Measurements from ENCODE around the gene PRICKLE4.
"Not testable (repeated sequence)": the region's sequence is repeated elsewhere in the genome, so short reads cannot be mapped to it uniquely, and the experiment has no call there.

The PRICKLE4 gene

DNA sequence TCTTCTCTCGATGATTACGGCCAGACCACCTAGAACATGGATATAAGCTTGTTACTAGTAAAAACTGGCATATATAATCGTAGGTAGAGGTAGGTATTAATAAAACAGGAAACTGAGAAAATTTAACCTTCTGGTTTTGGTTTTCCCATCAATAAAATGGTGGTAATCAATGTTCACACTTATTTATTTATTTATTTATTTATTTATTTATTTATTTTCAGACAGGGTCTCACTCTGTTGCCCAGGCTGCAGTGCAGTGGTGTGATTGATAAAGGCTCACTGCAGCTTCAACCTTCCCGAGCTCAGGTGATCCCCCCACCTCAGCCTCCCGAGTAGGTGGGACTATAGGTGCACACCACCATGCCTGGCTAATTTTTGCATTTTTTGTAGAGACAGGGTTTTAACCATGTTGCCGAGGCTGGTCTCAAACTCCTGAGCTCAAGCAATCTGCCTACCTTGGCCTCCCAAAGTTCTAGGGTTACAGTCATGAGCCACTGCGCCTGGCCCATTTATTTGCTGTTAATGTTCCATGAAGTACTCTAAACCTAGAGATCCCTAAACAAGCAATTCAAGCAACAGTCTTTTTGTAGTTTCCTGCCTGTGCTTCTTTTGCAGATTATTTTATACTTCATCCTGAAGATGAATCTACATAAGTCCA is 18.4 kb downstream of the PRICKLE4 start:
- DNase-seq (ENCODE audit: low read depth): no peak

DNA sequence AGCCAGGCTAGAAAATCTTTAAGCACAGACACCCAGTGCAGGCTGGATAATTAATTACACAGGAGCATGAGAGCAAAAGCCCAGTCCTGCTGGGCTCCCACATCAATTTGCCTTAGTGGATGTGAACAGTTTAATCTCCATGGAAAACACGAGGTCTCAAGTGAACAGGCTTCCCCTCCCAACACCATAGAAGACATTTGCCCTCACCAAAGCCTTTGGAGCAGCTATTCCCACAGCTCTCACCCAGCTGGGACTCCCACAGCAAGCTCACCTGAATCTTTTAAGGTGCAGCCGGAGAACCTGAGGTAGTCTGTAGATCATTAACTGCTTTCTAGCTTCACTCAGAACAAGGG is 19.0 kb downstream of the PRICKLE4 start:
- no peak for DNase-seq (ENCODE audit: low read depth)

DNA sequence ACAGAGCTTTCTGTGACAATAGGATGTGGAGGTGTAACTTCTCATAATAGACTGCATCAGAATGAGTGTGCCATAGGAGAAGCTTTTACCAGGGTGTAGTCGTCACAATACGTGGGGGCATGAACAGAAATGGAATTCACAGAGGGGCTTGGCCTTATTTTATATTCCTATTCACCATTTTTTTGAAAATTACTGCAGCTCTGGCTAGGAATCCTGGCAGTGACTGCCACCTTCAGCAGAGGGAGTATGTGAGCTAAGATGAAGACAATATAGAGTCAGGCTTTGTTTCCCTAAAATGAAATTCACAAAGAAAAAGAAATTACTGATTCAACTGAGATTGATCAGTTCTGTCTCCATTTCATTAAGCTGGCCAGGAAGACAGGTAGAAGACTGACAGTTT is 20.8 kb downstream of the PRICKLE4 start:
- DNase-seq (ENCODE audit: low read depth): no peak

DNA sequence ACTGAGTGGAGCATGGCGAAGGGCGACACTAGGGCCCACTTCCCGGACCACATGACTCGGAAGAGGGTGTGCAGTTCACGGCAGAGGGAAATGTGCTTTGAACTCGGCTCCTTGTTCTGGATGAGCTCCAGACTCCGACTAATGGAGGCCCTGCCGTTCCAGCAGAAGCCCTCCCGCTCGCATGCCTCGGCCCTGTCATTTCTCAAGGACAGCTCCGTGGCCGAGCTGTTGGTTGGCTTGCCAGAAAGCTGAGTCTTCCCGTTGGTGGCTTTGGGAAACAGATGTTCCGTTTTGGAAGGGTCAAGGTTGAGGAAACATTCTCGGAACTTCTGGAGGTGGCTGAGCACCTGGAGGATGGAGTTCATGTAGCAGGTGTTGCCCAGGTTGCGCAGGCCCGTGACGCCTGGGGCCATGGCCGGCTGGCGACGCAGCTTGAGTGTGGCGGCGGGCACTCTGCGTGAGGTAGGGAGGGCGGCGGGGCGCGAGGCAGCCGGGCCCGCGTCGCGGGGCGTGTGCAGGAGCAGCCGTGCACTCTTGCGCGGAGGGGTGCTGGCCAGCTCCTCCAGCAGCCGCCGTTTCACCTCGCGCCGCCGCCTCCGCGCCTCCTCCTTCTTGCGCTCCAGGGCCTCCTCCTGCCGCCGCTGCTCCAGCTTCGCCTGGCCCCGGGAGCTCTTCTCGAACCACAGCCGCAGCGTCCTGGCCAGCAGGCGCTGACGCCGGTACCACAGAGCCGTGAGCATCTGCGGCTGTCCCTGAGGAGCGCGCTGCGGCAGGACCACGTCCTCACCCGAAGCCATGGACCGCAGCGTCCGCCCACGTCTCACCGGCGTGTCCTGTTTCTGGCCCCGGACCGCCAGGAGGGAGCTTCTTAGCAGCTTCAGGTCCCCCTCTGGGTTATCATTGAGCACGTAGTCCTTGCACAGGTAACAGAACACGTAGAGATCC is 25.5 kb downstream of the PRICKLE4 start:
- DNase-seq (ENCODE audit: low read depth): no peak

DNA sequence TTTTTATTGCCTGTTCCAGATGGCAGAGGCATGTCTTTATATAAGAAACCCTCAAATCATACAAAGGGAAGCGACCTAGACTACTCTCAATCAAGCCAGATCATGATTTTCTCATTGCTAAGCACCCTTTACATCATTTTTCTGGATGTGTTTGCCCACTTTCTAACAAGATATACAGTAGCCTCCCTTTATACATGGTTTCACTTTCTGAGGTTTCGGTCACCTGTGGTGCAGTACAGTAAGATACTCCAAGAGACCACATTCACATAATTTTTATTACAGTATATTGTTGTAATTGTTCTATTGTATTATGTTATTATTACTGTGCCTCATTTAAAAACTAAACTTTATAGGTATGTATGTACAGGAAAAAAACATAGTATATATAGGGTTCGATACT is 30.5 kb downstream of the PRICKLE4 start:
- no peak for DNase-seq (ENCODE audit: low read depth)

DNA sequence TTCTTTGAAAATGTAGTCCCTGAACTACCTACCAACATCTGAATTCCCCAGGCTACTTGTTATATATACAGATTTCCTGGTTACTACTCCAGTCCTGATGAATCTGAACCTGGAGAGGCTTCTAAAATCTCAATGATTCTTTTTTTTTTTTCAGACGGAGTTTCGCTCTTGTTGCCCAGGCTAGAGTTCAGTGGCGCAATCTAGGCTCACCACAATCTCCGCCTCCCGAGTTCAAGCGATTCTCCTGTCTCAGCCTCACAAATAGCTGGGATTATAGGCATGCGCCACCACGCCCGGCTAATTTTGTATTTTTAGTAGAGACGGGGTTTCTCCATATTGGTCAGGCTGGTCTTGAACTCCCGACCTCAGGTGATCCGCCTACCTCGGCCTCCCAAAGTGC is 31.4 kb downstream of the PRICKLE4 start:
- not testable (repeated sequence) for DNase-seq (ENCODE audit: low read depth)

DNA sequence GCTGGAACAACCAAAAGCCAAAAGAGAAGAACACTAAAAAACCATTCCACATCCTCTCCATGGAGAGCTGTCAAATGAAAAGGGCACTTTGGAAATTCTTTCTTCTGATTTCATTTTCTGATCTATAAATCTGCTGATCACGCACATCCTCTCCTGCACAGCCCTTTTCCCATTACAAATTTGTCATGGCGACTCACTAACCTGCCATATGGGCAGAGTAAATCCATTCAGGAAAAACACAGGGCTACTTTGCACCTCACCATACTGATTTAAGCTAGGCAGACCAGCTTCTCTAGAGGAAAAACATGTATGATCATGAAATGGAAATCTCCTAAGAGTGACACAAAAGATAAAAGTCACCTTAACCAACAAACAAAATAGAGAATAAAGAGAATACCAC is 32.9 kb downstream of the PRICKLE4 start:
- DNase-seq (ENCODE audit: low read depth): no peak

DNA sequence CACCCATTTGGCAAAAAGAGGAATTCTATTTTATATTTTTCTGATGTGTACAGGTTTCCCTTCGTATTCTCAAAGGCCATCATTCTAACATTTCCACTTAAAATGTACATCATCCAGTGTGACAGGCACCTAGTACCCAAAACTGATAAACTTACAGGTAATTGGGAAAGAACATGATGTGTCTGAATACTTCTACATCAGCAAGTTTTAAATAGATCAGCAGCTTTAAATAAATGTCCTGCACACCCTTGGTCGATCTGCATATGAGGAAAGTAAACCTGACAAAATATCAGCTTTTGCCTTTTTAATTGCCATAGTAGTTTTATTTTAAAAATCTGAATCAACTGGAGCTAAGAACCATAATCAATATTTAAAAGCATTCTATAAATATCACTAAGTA is 33.4 kb downstream of the PRICKLE4 start:
- no peak for DNase-seq (ENCODE audit: low read depth)

DNA sequence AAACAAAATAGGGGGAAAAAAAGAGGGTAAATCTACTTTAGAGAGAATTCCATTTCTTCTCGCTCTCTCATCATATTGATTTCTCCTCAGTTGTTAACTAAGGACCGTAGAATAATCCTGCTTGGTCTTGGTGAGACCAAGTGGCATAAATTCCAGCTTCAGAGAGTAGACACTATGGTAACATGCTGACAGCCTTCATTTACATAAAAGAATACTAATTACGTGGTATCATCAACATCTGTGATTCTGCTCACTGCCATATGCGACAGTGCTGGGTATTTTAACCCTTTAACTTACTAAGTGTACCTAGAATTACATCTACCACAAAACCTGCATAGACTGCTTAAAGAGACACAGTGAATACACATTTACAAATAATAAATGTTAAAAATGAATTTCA is 34.0 kb downstream of the PRICKLE4 start:
- DNase-seq (ENCODE audit: low read depth): no peak

DNA sequence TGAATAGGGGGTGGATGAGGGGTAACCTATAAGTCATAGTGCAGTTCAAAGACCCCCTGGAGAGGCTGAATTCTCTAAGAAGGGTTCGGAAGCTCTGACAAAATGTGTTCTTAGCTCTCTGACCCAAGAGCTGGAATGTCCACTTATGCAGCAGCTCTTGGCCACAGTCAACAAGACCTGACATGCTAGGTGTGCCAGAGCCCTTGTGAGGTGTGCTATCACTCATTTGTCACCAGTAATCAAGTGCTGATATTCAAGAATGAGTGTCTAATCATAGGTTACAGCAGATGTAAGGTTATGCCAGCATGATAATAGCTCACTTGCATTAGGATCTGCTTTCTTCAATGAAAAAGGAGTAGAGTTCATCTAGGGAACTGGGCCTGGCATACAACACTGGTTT is 35.0 kb downstream of the PRICKLE4 start:
- DNase-seq (ENCODE audit: low read depth): no peak

DNA sequence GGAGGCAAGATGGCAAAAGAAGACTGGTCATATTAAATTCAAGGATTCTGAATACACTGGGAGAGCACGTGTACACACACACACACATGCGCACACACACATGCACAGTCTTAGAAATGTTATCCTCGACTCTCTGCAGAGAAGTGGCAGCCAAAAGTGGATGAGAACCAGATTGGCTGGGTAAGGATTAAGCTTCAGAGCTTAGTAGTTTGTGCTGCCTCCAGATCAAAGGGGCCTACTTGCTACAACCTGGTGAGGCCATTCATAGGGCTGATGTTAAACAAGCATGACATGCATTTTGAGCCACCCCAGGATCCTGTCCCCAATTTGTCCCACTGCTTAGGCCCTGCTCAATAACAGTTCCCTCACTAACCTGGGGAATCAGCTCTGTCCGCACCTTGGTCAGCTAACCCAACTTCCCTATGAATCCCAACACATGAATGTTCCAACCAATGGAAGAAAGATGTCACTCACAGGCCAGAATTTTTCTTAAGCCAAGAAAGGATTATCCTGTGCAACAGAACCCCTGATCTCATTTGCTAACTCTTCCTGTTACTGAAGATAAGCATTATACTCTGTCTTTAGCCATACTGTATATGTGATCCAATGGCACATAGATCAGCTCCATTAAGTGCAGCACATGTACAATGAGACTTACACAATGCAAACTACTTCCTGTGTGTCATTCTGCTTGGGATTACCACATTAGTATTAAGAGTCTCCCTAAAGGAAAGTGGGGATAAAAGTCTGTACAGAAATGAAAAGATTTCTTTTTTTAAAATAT is 37.9 kb downstream of the PRICKLE4 start:
- no peak for DNase-seq (ENCODE audit: low read depth)

DNA sequence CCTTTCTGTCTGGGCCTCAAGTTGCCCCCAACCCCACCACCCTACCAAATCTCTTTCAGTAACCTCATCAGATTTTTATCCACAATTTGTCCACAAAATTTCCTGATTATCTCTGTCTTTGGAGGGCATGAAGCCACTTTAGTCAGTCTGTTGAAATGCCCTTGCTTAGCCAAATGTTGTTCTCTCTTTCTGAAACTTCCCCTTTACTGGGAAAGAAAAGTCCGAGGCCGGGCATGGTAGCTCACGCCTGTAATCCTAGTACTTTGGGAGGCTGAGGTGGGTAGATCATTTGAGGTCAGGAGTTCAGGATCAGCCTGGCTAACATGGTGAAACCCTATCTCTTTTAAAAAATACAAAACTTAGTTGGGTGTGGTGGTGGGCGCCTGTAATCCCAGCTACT is 40.7 kb downstream of the PRICKLE4 start:
- DNase-seq (ENCODE audit: low read depth): no peak

DNA sequence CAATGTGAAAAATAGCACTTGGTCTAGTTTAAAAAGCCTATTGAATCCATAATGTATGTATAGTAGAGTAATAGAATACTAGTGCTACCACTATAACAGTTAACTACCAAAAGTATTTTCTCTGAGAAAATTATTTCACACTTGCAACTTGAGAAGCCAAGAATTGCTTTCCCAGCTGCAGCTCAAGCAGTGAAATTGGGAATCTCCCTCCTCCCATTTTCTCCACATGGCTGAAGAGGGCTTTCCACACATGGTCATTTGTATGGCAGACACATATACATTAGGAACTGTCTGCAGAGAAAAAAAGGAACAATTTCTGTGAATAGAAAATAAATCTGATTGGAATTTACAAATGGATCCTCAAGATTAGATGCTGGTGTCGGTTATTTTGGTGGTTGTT is 41.4 kb downstream of the PRICKLE4 start:
- DNase-seq (ENCODE audit: low read depth): no peak

DNA sequence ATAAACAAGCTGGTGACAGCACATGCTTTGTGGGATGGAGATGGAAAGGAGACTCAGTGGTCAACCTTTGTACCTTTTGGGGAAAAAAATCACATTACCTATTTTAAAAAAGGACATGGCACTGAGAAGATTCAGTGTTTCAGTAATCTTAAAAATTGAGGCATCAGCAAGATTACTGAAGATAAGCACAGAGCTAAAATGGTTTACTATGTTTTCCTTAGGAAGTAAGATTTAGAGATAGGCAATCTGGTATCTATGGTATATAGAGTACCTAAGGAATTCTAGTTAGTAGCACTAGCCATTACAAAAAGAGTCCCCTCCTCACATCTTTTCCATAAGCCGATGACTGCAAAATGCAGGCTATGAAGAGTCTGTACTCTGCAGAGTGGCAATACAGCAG is 42.6 kb downstream of the PRICKLE4 start:
- DNase-seq (ENCODE audit: low read depth): no peak

DNA sequence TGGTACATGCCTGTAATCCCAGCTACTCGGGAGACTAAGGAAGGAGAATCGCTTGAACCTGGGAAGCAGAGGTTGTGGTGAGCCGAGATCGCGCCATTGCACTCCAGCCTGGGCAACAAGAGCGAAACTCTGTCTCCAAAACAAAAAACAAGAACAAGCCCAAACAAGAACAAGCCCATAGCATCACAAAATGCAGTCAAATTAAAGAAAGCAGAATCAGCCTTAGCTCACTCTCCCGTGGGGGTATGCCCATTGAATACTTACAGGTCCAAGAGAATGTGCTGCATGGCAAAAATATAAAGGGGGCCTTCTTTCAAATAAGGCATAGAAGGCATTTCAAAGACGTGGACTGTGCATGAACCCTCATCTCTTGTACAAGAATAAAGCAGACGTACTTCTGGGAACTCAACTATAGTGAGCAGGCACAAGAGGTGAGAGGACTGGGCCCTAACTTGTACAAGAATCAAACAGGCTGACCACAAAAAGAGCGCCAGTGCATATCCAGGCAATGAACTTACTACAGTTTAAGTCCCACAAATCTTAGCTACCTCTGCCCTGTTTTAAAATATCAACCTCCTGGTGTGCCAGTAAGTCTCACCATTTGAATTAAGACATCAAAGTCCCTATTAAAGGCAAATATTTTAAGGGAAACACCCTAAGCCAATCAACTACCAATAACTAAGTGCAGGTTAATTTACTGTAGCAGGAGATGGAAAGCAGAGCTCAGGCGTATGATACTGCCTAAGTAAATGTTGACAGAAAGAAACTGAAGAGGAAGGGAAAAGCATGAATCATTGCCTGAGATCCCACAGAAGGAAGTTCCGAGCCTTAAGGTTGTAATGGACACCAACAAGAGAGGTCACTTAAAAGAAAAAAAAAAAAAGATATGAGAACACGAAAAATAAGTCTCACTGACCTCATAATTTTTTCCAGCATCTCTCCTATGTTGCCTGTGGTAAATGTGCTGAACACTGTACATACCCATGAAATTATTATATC is 44.3 kb downstream of the PRICKLE4 start:
- DNase-seq (ENCODE audit: low read depth): no peak

DNA sequence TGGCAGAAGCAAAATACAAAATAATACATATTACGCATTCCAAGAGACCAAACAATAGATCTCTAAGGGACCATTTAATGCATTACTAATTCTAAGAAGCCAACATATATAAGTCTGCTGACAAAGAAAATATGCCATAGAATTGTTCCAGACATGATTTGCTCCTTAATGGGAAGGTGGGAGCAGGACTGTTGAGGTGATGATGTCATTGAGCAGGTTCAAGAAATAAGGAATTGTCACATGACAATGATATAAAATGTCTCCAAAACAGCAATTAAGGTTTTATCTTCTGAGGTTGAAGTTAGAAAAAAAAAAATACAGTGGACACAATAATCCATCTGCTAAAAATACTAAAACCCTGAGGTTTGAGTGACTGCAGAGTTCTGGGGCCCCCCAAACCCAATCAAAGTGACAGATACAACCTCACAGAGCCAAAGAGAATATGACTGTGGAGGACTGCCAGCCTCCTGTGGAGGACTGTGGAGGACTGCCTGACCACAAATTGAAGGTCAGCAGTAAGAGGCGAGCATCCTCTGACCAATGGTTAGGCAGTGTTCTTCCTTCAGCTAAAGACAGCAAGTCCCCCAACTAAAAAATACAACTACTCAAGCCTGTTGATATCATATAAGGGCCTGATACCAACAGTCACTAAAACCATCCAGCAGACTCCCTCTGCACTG is 45.9 kb downstream of the PRICKLE4 start:
- DNase-seq (ENCODE audit: low read depth): no peak

DNA sequence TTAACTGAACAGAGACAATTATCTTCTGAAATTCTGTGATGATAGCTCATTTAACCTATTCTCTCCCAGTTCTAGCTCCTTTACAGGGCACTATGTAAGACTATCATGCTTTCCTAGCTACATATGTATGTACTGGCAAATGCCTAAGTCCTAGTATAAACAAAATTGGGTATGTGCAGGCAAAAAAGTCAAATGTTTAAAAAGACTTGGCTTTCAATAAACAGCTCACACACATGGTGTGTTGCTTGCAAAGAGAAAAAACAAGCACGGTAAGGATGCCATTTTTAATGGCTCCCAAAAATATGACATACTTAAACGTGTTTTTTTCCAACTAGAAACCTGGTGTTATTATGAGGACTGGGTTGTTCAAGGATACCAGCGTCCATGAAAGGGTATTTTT is 51.7 kb downstream of the PRICKLE4 start:
- no peak for DNase-seq (ENCODE audit: low read depth)

DNA sequence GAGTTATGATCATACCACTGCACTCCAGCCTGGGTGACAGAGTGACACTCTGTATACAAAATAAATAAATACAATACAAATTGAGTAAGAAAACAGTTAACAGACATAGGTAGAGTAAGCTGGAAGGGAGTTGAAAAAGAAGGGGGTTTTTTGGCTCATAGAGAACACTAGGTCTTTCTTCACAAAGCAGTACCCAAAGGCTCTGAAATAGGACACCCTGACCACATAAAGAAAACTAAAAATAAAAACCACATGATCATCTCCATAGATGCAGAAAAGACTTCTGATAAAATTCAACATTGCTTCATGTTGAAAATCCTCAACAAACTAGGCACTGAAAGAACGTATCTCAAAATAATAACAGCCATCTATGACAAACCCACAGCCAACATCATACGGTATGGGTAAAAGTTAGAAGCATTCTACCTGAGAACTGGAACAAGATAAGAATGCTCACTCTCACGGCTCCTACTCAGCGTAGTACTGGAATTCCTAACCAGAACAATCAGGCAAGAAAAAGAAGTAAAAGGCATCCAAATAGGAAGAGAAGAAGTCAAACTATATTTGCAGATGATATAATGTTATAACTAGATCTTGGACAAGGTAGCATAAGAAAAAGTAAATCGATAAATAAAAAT is 55.6 kb downstream of the PRICKLE4 start:
- no peak for DNase-seq (ENCODE audit: low read depth)

DNA sequence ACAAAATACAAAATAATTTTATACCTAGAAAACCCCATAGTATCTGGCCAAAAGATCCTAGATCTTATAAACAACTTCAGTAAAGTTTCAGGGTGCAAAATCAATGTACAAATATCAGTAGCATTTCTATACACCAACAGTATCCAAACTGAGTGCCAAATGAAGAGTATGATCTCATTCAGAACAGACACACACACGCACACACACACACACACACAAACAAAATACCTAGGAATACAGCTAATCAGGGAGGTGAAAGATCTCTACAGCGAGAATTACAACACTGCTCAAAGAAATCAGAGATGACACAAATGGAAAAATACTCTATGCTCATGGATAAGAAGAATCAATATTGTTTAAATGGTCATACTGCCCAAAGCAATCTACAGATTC is 56.1 kb downstream of the PRICKLE4 start:
- no peak for DNase-seq (ENCODE audit: low read depth)

Measured in activated T-cell treated with anti-CD3 and anti-CD28 coated beads for 24 hours (primary cell).